Sigmoid colon (tissue), 7 donors: ENCODE data around the gene ARHGAP30. TPM values are rescaled to one million over a fixed set of nuclear protein-coding genes. Genes with fewer than 3 reads are reported as not detected.

Experiments
- DNase-seq: peaks from one replicate; pipeline ENCODE4 v3.0.0-alpha.2; 2019
- H3K27ac ChIP-seq, 4 donors: fragments of 200-600 bp; sonication (generic); one replicate each; pipeline ENCODE4 v1.5.1; 2016 to 2019; ENCODE audit warnings: mild to moderate bottlenecking in 1 of 4
- H3K27me3 ChIP-seq, 3 donors: fragments of 200-600 bp; sonication (generic); one replicate each; pipeline ENCODE4 v1.5.1; 2019; ENCODE audit warnings: mild to moderate bottlenecking in 1 of 3
- H3K36me3 ChIP-seq, 4 donors: fragments of 200-600 bp; sonication (generic); one replicate each; pipeline ENCODE4 v1.5.1; 2016 to 2019
- H3K4me1 ChIP-seq, 4 donors: fragments of 200-600 bp; sonication (generic); one replicate each; pipeline ENCODE4 v1.5.1; 2017 to 2019
- H3K4me3 ChIP-seq, 4 donors: fragments of 200-600 bp; sonication (generic); one replicate each; pipeline ENCODE4 v1.5.1; 2017 to 2019; ENCODE audit warnings: mild to moderate bottlenecking in 2 of 4, moderate library complexity in 1 of 4
- H3K9me3 ChIP-seq, 4 donors: fragments of 200-600 bp in 3 of 4; sonication (generic) in 3 of 4; one replicate each; pipeline versions ENCODE4 v1.5.1 to v1.6.1; 2013 to 2019
- EP300 ChIP-seq, 4 donors: sonication (generic); formaldehyde crosslinking; IDR thresholded peaks; one replicate each; pipeline ENCODE4 v1.6.1; 2017; ENCODE audit warnings: antibody characterized with exemption in 4 of 4
- POLR2A ChIP-seq, 2 donors: fragments of 450-650 bp; IDR thresholded peaks; one replicate each; pipeline ENCODE4 v1.6.1; 2016; ENCODE audit warnings: antibody characterized with exemption in 2 of 2, mild to moderate bottlenecking in 2 of 2, moderate library complexity in 2 of 2
- POLR2AphosphoS5 ChIP-seq, 4 donors: sonication (generic); formaldehyde crosslinking; IDR thresholded peaks; one replicate each; pipeline ENCODE4 v1.6.1; 2017; ENCODE audit warnings: antibody characterized with exemption in 4 of 4
- WGBS, 2 donors: extraction: QIAGEN DNeasy Blood & Tissue Kit; methylation state at CpG; one replicate each; pipeline ENCODE4 v1.1.7; 2013; 5-methylcytosine and 5-hydroxymethylcytosine counted together
- intact Hi-C: fragments of 100-400 bp; cut with DNase I; formaldehyde crosslinking; loops from one replicate; pipeline ENCODE4 v1.15.1; 2023
- polyA plus RNA-seq, 3 donors: library from polyadenylated mRNA; stranded (reverse); fragments of 200-250 nt; gene quantifications; one replicate each; pipeline ENCODE4 v1.2.3, GENCODE V29; 2013
- total RNA-seq, 4 donors: library from RNA; depleted of rRNA; stranded (reverse); fragments of >200 nt; gene quantifications; one replicate each; pipeline ENCODE4 v1.1.0, GENCODE V29; 2016
- TF ChIP-seq, protein P1 (sequence below), 4 experiments: fragments of 450-650 bp in 3 of 4; fragments of 200-600 bp in 1 of 4; IDR thresholded peaks; one replicate each; pipeline ENCODE4 v1.5.1; 2016 to 2019; ENCODE audit warnings: antibody characterized with exemption in 4 of 4, mild to moderate bottlenecking in 3 of 4, moderate library complexity in 2 of 4
- donor health status: healthy with polysubstance abuse.
- donor health status: Bipolar disorder and iron deficiency.
- donor health status: healthy.

Gene ARHGAP30
- total and polyA plus RNA-seq, 7 donors = 4.4 to 37.8 (median 6.1) TPM

- H3K9me3 ChIP-seq = no peaks in the 10 kb centered on the region
- no peak for DNase-seq
- 9 to 13% methylated on average over 54 of the region's 54 CpGs for WGBS, 2 donors
- TF ChIP-seq POLR2AphosphoS5 (IDR thresholded peaks at IDR 0.05) (peak in 2 of 4 donors; percentile 37 to 47), EP300 (IDR thresholded peaks at IDR 0.05) (no peak), POLR2A (IDR thresholded peaks at IDR 0.05) (peak in 1 of 2 donors; percentile 42)
- TF ChIP-seq, protein P1, sequence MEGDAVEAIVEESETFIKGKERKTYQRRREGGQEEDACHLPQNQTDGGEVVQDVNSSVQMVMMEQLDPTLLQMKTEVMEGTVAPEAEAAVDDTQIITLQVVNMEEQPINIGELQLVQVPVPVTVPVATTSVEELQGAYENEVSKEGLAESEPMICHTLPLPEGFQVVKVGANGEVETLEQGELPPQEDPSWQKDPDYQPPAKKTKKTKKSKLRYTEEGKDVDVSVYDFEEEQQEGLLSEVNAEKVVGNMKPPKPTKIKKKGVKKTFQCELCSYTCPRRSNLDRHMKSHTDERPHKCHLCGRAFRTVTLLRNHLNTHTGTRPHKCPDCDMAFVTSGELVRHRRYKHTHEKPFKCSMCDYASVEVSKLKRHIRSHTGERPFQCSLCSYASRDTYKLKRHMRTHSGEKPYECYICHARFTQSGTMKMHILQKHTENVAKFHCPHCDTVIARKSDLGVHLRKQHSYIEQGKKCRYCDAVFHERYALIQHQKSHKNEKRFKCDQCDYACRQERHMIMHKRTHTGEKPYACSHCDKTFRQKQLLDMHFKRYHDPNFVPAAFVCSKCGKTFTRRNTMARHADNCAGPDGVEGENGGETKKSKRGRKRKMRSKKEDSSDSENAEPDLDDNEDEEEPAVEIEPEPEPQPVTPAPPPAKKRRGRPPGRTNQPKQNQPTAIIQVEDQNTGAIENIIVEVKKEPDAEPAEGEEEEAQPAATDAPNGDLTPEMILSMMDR (IDR thresholded peaks at IDR 0.05) = no peak
- H3K27me3 ChIP-seq = no peaks in the 10 kb centered on the region
- intact Hi-C loops = no loop called here
- peaks cover 0 to 13% (median 4%) of the 10 kb centered on the region in 4 donors for H3K4me1 ChIP-seq
- peaks cover 29 to 40% (median 37%) of the 10 kb centered on the region in 4 donors for H3K36me3 ChIP-seq
- H3K27ac ChIP-seq = peak within 1 kb of the TSS; percentile 2 to 34 (median 21)
- H3K4me3 ChIP-seq = peak within 1 kb of the TSS; percentile 47 to 55 (median 52)
These were observed 31.1 kb downstream of the ARHGAP30 start, which contains the start of gene TSTD1 for GRCh38 chr1:161038523-161039153. TSTD1 (minus strand) TSS chr1:161038964; CDS start chr1:161038889, 75 bp downstream.

GRCh38 chr1:161037661-161038522 is 31.8 kb downstream of the ARHGAP30 start:
- peaks cover 0 to 12% (median 2%) of the 10 kb centered on the region in 4 donors for H3K4me1 ChIP-seq
- TF ChIP-seq POLR2A (IDR thresholded peaks at IDR 0.05) = no peak
- TF ChIP-seq, protein P1 (IDR thresholded peaks at IDR 0.05) = no peak
- TF ChIP-seq POLR2AphosphoS5 (IDR thresholded peaks at IDR 0.05) = no peak
- no peak for TF ChIP-seq EP300 (IDR thresholded peaks at IDR 0.05)
- H3K27me3 ChIP-seq = no peaks in the 10 kb centered on the region
- H3K9me3 ChIP-seq = no peaks in the 10 kb centered on the region
- peak overlapping the region in 3 of 4 donors; percentile 13 to 34 (median 29) for H3K27ac ChIP-seq
- no peak for DNase-seq
- WGBS, 2 donors = 22 to 49% methylated on average over 21 of the region's 21 CpGs
- intact Hi-C loops = no loop called here
- peak overlapping the region; percentile 47 to 55 (median 52) for H3K4me3 ChIP-seq
- H3K36me3 ChIP-seq = peaks cover 29 to 37% (median 36%) of the 10 kb centered on the region in 4 donors

DNA sequence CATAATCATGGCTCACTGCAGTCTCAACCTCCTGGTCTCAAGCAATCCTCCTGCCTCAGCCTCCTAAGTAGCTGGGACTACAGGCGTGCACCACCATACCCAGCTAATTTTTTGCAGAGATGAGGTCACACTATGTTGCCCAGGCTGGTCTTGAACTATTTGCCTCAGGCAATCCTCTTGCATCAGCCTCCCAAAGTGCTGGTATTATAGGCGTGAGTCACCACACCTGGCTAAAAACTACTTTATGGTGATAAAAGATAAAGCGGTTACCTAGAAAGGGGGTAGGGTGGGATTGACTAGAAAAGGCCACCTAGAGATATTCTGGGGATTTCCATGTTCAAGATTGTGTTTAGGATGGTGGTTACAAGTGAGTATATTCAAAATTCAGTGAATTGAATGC is 35.9 kb downstream of the ARHGAP30 start:
- H3K36me3 ChIP-seq = no peaks in the 10 kb centered on the region
- TF ChIP-seq POLR2A (IDR thresholded peaks at IDR 0.05) (no peak), EP300 (IDR thresholded peaks at IDR 0.05) (no peak), POLR2AphosphoS5 (IDR thresholded peaks at IDR 0.05) (no peak)
- TF ChIP-seq, protein P1 (IDR thresholded peaks at IDR 0.05) = no peak
- 94 to 95% methylated on average over 3 of the region's 3 CpGs for WGBS, 2 donors
- H3K9me3 ChIP-seq = no peaks in the 10 kb centered on the region
- H3K4me3 ChIP-seq = no peak overlapping the region
- peaks cover 0 to 10% (median under 1%) of the 10 kb centered on the region in 4 donors for H3K4me1 ChIP-seq
- no peak for DNase-seq
- intact Hi-C loops = no loop called here
- no peak overlapping the region for H3K27ac ChIP-seq
- H3K27me3 ChIP-seq = no peaks in the 10 kb centered on the region

GRCh38 chr1:161032409-161032808 is 37.3 kb downstream of the ARHGAP30 start:
- H3K27me3 ChIP-seq = no peaks in the 10 kb centered on the region
- H3K36me3 ChIP-seq = no peaks in the 10 kb centered on the region
- no peaks in the 10 kb centered on the region for H3K4me1 ChIP-seq
- H3K27ac ChIP-seq = no peak overlapping the region
- no peak for TF ChIP-seq POLR2A (IDR thresholded peaks at IDR 0.05)
- TF ChIP-seq, protein P1 (IDR thresholded peaks at IDR 0.05) = no peak
- TF ChIP-seq EP300 (IDR thresholded peaks at IDR 0.05) = no peak
- no peak for TF ChIP-seq POLR2AphosphoS5 (IDR thresholded peaks at IDR 0.05)
- no peaks in the 10 kb centered on the region for H3K9me3 ChIP-seq
- intact Hi-C loops = no loop called here
- H3K4me3 ChIP-seq = no peak overlapping the region
- 80 to 91% methylated on average over 1 of the region's 1 CpG for WGBS, 2 donors
- no peak for DNase-seq
